Measurements from ENCODE around the gene RPP25. TPM values are rescaled to one million over a fixed set of nuclear protein-coding genes. Genes with fewer than 3 reads are reported as not detected.
A peak's percentile ranks its signal among the peaks of the same experiment; 100 is the strongest.

RPP25 gene
- total RNA-seq, 2 experiments from 2014 or later = 0.14 to 0.45 TPM

DNA sequence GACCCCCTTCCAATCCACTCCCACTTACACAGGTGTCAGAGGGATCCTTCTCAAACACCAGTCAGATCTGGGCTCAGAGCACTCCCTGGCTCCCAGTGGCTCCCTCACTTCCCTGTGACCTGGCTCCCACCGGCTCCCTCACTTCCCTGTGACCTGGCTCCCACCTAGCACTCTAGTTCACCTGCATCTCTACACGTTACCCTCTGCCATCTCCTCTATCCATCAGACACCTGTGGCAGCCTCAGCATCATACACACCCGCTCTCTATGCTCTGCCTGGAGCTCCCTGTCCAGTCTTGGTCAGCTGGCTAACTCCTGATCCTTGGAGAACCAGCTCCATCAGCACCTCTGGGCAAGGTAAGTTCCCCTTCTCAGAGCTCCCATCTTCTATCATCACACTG, 5.6 kb downstream of the RPP25 start:
- peaks cover 11% of the 10 kb centered on the region for H3K4me1 ChIP-seq (ENCODE audit: insufficient read depth, low read length)
- intact Hi-C loops (cut with DNase I, micrococcal nuclease) = loop anchor here (5.0 to 10.0 kb wide), 3 partner anchors 49 to 576 kb away; no protein-coding TSS in a partner anchor
- H3K27ac ChIP-seq (ENCODE audit: low read depth in 1 of 2, low read length in 2 of 2) = no peak overlapping the region
- Mint-ChIP-seq H3K4me3 (no peak overlapping the region), H3K9me3 (no peaks in the 10 kb centered on the region), H3K36me3 (ENCODE audit: low read depth) (no peaks in the 10 kb centered on the region), H3K4me1 (ENCODE audit: low read depth) (peaks cover 5% of the 10 kb centered on the region), H3K27me3 (no peaks in the 10 kb centered on the region), H3K27ac (no peak overlapping the region)
- TF ChIP-seq, protein P1, sequence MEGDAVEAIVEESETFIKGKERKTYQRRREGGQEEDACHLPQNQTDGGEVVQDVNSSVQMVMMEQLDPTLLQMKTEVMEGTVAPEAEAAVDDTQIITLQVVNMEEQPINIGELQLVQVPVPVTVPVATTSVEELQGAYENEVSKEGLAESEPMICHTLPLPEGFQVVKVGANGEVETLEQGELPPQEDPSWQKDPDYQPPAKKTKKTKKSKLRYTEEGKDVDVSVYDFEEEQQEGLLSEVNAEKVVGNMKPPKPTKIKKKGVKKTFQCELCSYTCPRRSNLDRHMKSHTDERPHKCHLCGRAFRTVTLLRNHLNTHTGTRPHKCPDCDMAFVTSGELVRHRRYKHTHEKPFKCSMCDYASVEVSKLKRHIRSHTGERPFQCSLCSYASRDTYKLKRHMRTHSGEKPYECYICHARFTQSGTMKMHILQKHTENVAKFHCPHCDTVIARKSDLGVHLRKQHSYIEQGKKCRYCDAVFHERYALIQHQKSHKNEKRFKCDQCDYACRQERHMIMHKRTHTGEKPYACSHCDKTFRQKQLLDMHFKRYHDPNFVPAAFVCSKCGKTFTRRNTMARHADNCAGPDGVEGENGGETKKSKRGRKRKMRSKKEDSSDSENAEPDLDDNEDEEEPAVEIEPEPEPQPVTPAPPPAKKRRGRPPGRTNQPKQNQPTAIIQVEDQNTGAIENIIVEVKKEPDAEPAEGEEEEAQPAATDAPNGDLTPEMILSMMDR (IDR thresholded peaks at IDR 0.05) = no peak
- H3K36me3 ChIP-seq (ENCODE audit: insufficient read depth, low read length) = no peaks in the 10 kb centered on the region
- ChIA-PET POLR2A (interaction anchor here (0.6 to 1.3 kb wide), 5 partner anchors 13 to 335 kb away, joined by 3 to 5 read pairs (median 4); partner anchors contain the start of genes CLK3 and COX5A), CTCF (interaction anchor here (0.5 to 1.8 kb wide), 21 partner anchors 8 to 519 kb away, joined by 3 to 7 read pairs (median 4); partner anchors contain the start of genes COX5A and FAM219B)
- H3K4me3 ChIP-seq (ENCODE audit: low read length) = no peak overlapping the region
- ATAC-seq (ENCODE audit: poor library complexity) (no peak), DNase-seq (no peak)
- H3K27me3 ChIP-seq (ENCODE audit: control insufficient read depth in 1 of 2, insufficient read depth in 2 of 2, low read length in 2 of 2) = peaks cover 0 to 6% of the 10 kb centered on the region in 2 experiments
- no peaks in the 10 kb centered on the region for H3K9me3 ChIP-seq (ENCODE audit: control insufficient read depth in 1 of 2, insufficient read depth in 1 of 2, low read length in 2 of 2)

DNA sequence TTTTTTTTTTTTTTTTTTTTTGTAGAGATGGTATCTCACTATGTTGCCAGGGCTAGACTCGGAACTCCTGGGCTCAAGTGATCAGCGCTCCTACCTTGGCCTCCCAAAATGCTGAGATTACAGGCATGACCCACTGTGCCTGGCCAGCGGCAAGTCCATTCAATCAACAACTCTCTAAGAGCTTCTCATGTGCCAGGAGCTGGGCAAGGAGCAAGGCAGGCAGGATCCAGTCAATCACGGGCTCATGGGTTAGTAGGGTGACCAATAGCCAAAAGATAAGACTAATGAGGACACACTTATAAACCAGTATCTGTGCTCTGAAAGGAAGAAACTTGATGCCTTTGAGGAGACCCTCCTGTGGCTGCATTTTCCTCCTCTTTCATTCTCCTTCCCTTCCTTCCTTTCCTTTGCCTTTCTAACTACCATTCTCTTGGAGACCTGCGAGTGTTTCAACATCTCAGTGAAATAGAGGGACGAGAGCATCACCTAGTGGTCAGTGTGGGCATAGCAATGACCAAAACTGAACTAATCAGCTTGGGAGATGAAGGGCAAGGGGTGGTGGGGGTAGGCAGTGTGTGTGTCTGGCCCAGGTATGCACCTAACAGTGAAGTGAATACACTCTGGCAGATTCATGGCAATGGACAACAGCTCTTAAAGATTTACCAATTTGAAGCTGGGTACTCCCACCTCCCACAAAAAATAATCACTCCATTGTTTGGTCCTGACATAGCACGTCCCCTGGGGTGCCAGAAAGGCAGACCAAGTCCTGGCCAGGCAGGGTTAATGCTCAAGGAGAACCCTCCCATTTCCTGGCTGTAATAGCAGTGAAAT, 6.3 kb downstream of the RPP25 start:
- H3K27me3 Mint-ChIP-seq = no peaks in the 10 kb centered on the region
- no peak overlapping the region for H3K4me3 Mint-ChIP-seq
- POLR2A ChIA-PET = interaction anchor here (0.7 to 1.3 kb wide), 4 partner anchors 12 to 335 kb away, joined by 3 to 5 read pairs (median 4); partner anchors contain the start of genes CLK3 and COX5A
- ATAC-seq (ENCODE audit: poor library complexity) (peak; percentile 96), DNase-seq (peak; percentile 58 to 87 (median 76))
- peaks cover 5% of the 10 kb centered on the region for H3K4me1 Mint-ChIP-seq (ENCODE audit: low read depth)
- no peak overlapping the region for H3K27ac Mint-ChIP-seq
- no peaks in the 10 kb centered on the region for H3K36me3 Mint-ChIP-seq (ENCODE audit: low read depth)
- TF ChIP-seq, protein P1 (IDR thresholded peaks at IDR 0.05) = peak; percentile 97
- Histone ChIP-seq H3K4me3 (ENCODE audit: low read length) (no peak overlapping the region), H3K27ac (ENCODE audit: low read depth in 1 of 2, low read length in 2 of 2) (no peak overlapping the region), H3K4me1 (ENCODE audit: insufficient read depth, low read length) (peaks cover 4% of the 10 kb centered on the region), H3K27me3 (ENCODE audit: control insufficient read depth in 1 of 2, insufficient read depth in 2 of 2, low read length in 2 of 2) (peaks cover 0 to 6% of the 10 kb centered on the region in 2 experiments), H3K9me3 (ENCODE audit: control insufficient read depth in 1 of 2, insufficient read depth in 1 of 2, low read length in 2 of 2) (no peaks in the 10 kb centered on the region), H3K36me3 (ENCODE audit: insufficient read depth, low read length) (no peaks in the 10 kb centered on the region)
- no peaks in the 10 kb centered on the region for H3K9me3 Mint-ChIP-seq
- intact Hi-C loops (cut with DNase I, micrococcal nuclease) = loop anchor here (1.0 to 10.0 kb wide), 6 partner anchors 48 to 575 kb away; no protein-coding TSS in a partner anchor
- CTCF ChIA-PET = interaction anchor here (0.5 to 1.8 kb wide), 22 partner anchors 9 to 519 kb away, joined by 3 to 7 read pairs (median 4); partner anchors contain the start of genes C15orf39, COX5A and FAM219B

DNA sequence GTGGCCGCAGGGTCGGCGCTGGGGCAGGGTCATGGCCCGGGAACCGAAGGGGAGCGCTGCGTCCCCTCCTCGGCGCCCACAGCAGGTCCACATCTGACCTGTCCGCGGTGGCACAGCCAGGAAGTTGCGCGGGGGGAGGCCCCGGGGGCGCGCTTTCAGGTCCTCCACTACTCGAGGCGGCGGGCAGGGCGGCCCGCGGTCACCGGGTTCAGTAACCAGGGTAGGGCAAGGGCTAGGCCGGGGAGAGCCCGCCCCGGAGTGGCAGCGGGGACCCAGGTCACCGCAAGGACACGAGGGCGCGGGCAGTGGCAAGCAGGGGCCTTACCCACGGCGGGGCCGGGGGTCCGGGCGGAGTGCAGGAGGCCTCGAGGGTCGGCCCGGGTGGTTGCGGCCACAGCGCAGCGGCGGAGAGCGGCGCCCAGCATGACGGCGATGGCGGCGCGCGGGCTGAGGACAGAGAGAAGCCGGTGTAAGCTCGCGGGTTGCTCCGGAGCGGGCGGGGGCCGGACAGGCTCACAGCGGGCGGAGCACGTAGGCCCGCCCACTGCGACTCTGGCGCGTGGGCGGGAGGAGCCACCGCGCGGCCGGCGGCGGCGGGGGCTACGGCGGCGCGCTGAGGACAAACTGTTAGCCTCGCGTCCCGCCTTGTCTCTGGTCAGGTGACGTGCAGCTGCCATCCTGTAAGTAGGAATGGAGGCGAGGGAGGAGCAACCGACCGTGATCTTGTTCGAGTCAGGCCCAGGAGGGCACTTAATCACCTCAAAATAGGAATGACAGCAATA, 18.8 kb downstream of the RPP25 start, which contains the start of gene COX5A:
COX5A (minus strand) TSS at position 484 of the 782 bp plus-strand sequence; CDS start at position 425, 59 bp downstream.
- Mint-ChIP-seq H3K27ac (peak within 1 kb of the TSS; percentile 86), H3K4me3 (peak within 1 kb of the TSS; percentile 98), H3K4me1 (ENCODE audit: low read depth) (peaks cover 28% of the 10 kb centered on the region), H3K9me3 (no peaks in the 10 kb centered on the region), H3K27me3 (no peaks in the 10 kb centered on the region), H3K36me3 (ENCODE audit: low read depth) (peaks cover 10% of the 10 kb centered on the region)
- CTCF ChIA-PET = interaction anchor here (1.0 to 1.8 kb wide), 5 partner anchors 12 to 157 kb away, joined by 3 to 7 read pairs (median 5); partner anchors contain the start of gene RPP25
- intact Hi-C loops (cut with DNase I, micrococcal nuclease) = loop anchor here (2.0 to 10.0 kb wide), 14 partner anchors 45 to 943 kb away; partner anchors contain the start of genes ARID3B (in 2 of the 2), C15orf39 (in 1 of the 2), CSK (in 1 of the 2) and EDC3 (in 1 of the 2)
- Histone ChIP-seq H3K4me3 (ENCODE audit: low read length) (peak within 1 kb of the TSS; percentile 82), H3K4me1 (ENCODE audit: insufficient read depth, low read length) (peaks cover 37% of the 10 kb centered on the region), H3K9me3 (ENCODE audit: control insufficient read depth in 1 of 2, insufficient read depth in 1 of 2, low read length in 2 of 2) (no peaks in the 10 kb centered on the region), H3K27me3 (ENCODE audit: control insufficient read depth in 1 of 2, insufficient read depth in 2 of 2, low read length in 2 of 2) (no peaks in the 10 kb centered on the region), H3K36me3 (ENCODE audit: insufficient read depth, low read length) (no peaks in the 10 kb centered on the region), H3K27ac (ENCODE audit: low read depth in 1 of 2, low read length in 2 of 2) (peak within 1 kb of the TSS; percentile 58 to 74)
- DNase-seq (peak; percentile 83 to 97 (median 88)), ATAC-seq (ENCODE audit: poor library complexity) (peak; percentile 95)
- POLR2A ChIA-PET = interaction anchor here (0.7 to 2.0 kb wide), 24 partner anchors 11 to 943 kb away, joined by 3 to 17 read pairs (median 4); partner anchors contain the start of genes ARID3B, C15orf39, CLK3 and CSK
- TF ChIP-seq, protein P1 (IDR thresholded peaks at IDR 0.05) = no peak

All from CD4-positive, alpha-beta T cell (primary cell).